MCF 10A (cell line): ENCODE measurements around the gene CTCF. TPM values are rescaled to one million over a fixed set of nuclear protein-coding genes. Genes with fewer than 3 reads are reported as not detected.

ENCODE experiments used
- BruUV-seq: library from RNA; stranded (reverse); fragments of 400-500 nt; replicated peaks from 2 replicates; lab custom pipeline; 2021; lab: Mats Ljungman, UMichigan
- CTCF ChIA-PET: fragments of 300-600 bp; sonication (Branson Sonifier 250); formaldehyde crosslinking; extraction: SDS; loops from one replicate; lab custom pipeline; 2021; ENCODE audit warnings: antibody characterized with exemption, inconsistent platforms; lab: Yijun Ruan, JAX
- POLR2A ChIA-PET: fragments of 300-600, 350-650 bp; sonication (Branson Sonifier 250); formaldehyde crosslinking; extraction: SDS; loops from one replicate; lab custom pipeline; 2020; ENCODE audit warnings: antibody characterized with exemption, inconsistent platforms; lab: Yijun Ruan, JAX
- DNase-seq: peaks from one replicate; pipeline ENCODE4 v3.0.0-alpha.2; 2018; ENCODE audit not compliant: unreplicated experiment
- H3K27ac Mint-ChIP-seq: one replicate; pipeline ENCODE4 v1.8.0; 2022; ENCODE audit warnings: mild to moderate bottlenecking, low read depth, mixed read lengths; ENCODE audit not compliant: unreplicated experiment
- H3K27me3 Mint-ChIP-seq: one replicate; pipeline ENCODE4 v1.8.0; 2022; ENCODE audit warnings: mixed read lengths; ENCODE audit not compliant: insufficient read depth, unreplicated experiment
- H3K36me3 Mint-ChIP-seq: one replicate; pipeline ENCODE4 v1.8.0; 2022; ENCODE audit warnings: mild to moderate bottlenecking, moderate library complexity, mixed read lengths; ENCODE audit not compliant: insufficient read depth, unreplicated experiment
- H3K4me1 Mint-ChIP-seq: one replicate; pipeline ENCODE4 v1.8.0; 2022; ENCODE audit warnings: mixed read lengths; ENCODE audit not compliant: insufficient read depth, unreplicated experiment
- H3K4me3 Mint-ChIP-seq: one replicate; pipeline ENCODE4 v1.8.0; 2022; ENCODE audit warnings: mild to moderate bottlenecking, moderate library complexity, mixed read lengths; ENCODE audit not compliant: unreplicated experiment
- H3K9me3 Mint-ChIP-seq: one replicate; pipeline ENCODE4 v1.8.0; 2022; ENCODE audit warnings: mixed read lengths; ENCODE audit not compliant: unreplicated experiment
- intact Hi-C: fragments of 100-400 bp; cut with micrococcal nuclease; formaldehyde crosslinking; loops from 2 replicates; pipeline ENCODE4 v1.14.1; 2022
- total RNA-seq: library from RNA; stranded (reverse); gene quantifications from 2 replicates; pipeline ENCODE4 v1.2.3, GENCODE V29; 2022
- TF ChIP-seq, protein P1 (sequence below): fragments of 200-600 bp; IDR thresholded peaks from one replicate; pipeline ENCODE4 v1.8.0; 2022; ENCODE audit warnings: antibody characterized with exemption, mild to moderate bottlenecking; ENCODE audit not compliant: unreplicated experiment

CTCF gene
- total RNA-seq, 1 experiment from 2014 or later: 40.6 TPM

DNA sequence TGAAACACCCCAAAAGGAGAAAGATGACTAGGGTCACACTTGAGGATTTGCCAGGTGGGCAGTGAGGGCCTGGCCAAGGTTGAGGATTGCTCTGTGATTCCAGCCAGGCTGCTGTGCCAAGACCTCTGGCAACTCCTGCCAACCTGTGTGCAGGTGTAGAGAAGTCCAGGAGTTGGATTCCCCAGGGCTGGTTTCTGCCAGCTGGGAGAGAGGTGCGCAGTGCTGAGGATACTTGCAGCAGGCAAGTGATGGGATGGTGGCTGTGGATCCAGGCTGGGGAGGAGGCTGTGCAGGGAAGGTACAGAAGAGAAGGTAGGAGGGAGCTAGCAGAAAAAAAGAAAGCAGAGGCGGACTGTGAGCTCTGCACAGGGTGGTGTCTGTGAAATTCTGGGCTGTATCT, 27.1 kb upstream of the CTCF start:
- intact Hi-C loops: no loop called here
- Mint-ChIP-seq H3K27ac (no peak overlapping the region), H3K9me3 (no peaks in the 10 kb centered on the region), H3K4me1 (peaks cover 46% of the 10 kb centered on the region), H3K4me3 (no peak overlapping the region), H3K36me3 (peaks cover 31% of the 10 kb centered on the region), H3K27me3 (no peaks in the 10 kb centered on the region)
- no peak for DNase-seq
- POLR2A ChIA-PET: interaction anchor here (1.0 to 1.6 kb wide), 2 partner anchors 9 to 21 kb away, joined by 3 to 4 read pairs; no protein-coding TSS in a partner anchor
- TF ChIP-seq, protein P1, sequence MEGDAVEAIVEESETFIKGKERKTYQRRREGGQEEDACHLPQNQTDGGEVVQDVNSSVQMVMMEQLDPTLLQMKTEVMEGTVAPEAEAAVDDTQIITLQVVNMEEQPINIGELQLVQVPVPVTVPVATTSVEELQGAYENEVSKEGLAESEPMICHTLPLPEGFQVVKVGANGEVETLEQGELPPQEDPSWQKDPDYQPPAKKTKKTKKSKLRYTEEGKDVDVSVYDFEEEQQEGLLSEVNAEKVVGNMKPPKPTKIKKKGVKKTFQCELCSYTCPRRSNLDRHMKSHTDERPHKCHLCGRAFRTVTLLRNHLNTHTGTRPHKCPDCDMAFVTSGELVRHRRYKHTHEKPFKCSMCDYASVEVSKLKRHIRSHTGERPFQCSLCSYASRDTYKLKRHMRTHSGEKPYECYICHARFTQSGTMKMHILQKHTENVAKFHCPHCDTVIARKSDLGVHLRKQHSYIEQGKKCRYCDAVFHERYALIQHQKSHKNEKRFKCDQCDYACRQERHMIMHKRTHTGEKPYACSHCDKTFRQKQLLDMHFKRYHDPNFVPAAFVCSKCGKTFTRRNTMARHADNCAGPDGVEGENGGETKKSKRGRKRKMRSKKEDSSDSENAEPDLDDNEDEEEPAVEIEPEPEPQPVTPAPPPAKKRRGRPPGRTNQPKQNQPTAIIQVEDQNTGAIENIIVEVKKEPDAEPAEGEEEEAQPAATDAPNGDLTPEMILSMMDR: no peak
- CTCF ChIA-PET: interaction anchor here (1.3 to 7.7 kb wide), 2 partner anchors 10 to 14 kb away, joined by 5 to 60 read pairs; no protein-coding TSS in a partner anchor
- BruUV-seq: no TSS peak

DNA sequence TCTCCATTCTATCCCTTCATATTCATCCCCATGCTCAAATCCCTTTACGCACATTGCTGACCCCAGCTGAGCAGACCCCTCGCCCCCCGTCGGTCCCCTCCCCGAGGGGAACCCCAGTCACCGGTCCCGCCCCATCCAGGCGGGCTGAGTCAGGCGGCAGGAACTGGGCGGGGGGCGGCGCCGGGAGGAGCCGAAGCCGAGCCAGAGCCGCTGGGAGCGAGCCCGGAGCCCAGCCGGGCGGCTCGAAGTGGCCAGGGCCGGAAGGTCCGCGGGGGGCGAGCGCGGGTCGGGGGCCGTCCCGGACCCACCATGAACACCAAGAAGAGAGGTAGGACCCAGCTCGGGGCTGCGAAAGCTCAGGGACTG, 25.1 kb upstream of the CTCF start:
- ChIA-PET CTCF (interaction anchor here (0.6 to 2.0 kb wide), 2 partner anchors 10 to 340 kb away, joined by 3 to 10 read pairs; no protein-coding TSS in a partner anchor), POLR2A (no interaction called here)
- Mint-ChIP-seq H3K36me3 (peaks cover 34% of the 10 kb centered on the region), H3K27me3 (no peaks in the 10 kb centered on the region), H3K9me3 (no peaks in the 10 kb centered on the region), H3K4me3 (peak overlapping the region; percentile 30), H3K4me1 (peaks cover 50% of the 10 kb centered on the region), H3K27ac (no peak overlapping the region)
- intact Hi-C loops: no loop called here
- no TSS peak for BruUV-seq
- TF ChIP-seq, protein P1: no peak
- no peak for DNase-seq

DNA sequence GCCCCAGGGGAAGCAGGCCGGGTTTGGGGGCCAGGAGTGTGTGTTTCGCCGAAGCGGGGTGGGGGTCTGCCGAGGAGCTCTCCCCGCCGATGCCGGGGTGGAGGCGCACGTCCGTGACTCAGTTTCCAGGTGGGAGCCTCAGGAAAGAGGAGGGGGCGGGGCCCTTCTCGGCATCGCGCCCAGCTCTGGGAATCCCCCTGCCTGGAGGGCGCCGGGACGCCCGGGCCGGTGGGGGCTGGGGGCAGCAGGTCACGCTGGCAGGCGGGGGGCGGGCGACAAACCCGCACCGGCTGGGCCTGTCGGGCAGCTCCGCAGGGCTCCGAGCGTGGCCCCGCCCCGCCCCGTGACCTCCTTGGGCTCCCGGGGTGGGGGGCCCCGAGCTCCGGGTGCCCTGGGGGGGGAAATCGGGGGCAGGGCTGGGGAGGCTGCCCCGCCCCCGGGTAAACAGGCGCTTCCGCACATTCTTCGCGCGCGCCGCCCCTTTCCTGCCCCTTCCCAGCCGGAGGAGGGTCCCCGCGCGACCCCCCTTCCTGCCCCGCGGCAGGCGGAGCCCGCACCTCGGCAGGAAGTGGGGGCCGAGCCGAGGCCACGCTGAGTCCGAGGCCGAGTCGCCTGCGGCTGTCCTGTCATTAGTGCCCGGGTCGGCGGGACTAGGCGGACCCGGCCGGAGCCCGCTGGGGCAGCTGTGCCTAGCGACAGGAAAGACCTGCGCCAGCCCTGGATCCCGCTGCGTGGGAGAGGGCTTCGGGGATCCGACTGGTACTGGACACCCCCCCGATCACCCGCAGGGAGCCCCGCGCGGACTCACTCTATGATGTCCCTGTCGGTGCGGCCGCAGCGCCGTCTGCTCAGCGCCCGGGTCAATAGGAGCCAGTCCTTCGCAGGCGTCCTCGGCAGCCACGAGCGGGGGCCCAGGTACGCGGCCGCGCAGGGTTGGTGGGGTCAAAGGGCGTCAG, 24.4 kb upstream of the CTCF start:
- ChIA-PET POLR2A (no interaction called here), CTCF (interaction anchor here (0.5 to 2.0 kb wide), 3 partner anchors 10 to 1864 kb away, joined by 3 to 10 read pairs (median 3); no protein-coding TSS in a partner anchor)
- BruUV-seq: no TSS peak
- Mint-ChIP-seq H3K27ac (no peak overlapping the region), H3K36me3 (peaks cover 34% of the 10 kb centered on the region), H3K27me3 (no peaks in the 10 kb centered on the region), H3K4me1 (peaks cover 50% of the 10 kb centered on the region), H3K4me3 (peak overlapping the region; percentile 30), H3K9me3 (no peaks in the 10 kb centered on the region)
- TF ChIP-seq, protein P1: no peak
- no peak for DNase-seq
- intact Hi-C loops: no loop called here

DNA sequence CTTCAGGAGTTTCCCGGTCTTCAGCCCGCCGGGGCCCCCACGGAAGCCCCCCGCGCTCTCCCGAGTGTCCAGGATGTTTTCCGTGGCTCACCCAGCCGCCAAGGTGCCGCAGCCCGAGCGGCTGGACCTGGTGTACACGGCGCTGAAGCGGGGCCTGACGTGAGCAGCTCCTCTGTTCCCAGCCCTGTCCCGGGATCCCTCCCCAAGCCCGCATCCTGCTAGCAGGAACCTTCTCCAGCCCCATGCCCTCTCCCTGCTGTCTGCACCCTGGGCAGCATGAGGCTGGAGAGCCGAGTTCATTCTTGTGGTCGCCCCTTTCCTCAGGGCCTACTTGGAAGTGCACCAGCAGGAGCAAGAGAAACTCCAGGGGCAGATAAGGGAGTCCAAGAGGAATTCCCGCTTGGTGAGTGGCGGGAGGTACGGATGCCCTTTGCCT, 23.6 kb upstream of the CTCF start:
- Mint-ChIP-seq H3K4me3 (no peak overlapping the region), H3K27ac (no peak overlapping the region), H3K9me3 (no peaks in the 10 kb centered on the region), H3K27me3 (no peaks in the 10 kb centered on the region), H3K36me3 (peaks cover 29% of the 10 kb centered on the region), H3K4me1 (peaks cover 42% of the 10 kb centered on the region)
- DNase-seq: no peak
- ChIA-PET CTCF (interaction anchor here (0.5 kb wide), 1 partner anchor 105 kb away, joined by 4 read pairs; no protein-coding TSS in a partner anchor), POLR2A (no interaction called here)
- intact Hi-C loops: no loop called here
- no TSS peak for BruUV-seq
- TF ChIP-seq, protein P1: no peak
